SJCRH30 (cell line): Measurements from ENCODE around the gene CSMD2. TPM values are rescaled to one million over a fixed set of nuclear protein-coding genes. Genes with fewer than 3 reads are reported as not detected.

ENCODE experiments used
- DNase-seq, 2 experiments: peaks; one replicate each; pipeline ENCODE4 v3.0.0-alpha.2; 2015 to 2020
- H3K27ac ChIP-seq: fragments of 250-450 bp; sonication (Bioruptor Pico); 2 replicates; pipeline ENCODE4 v1.5.1; 2020; ENCODE audit warnings: mild to moderate bottlenecking, moderate library complexity
- H3K27me3 ChIP-seq: fragments of 250-450 bp; sonication (Bioruptor Pico); 2 replicates; pipeline ENCODE4 v1.5.1; 2020; ENCODE audit warnings: mild to moderate bottlenecking, moderate library complexity
- H3K36me3 ChIP-seq: fragments of 250-450 bp; sonication (Bioruptor Pico); 2 replicates; pipeline ENCODE4 v1.5.1; 2020; ENCODE audit warnings: mild to moderate bottlenecking, moderate library complexity
- H3K4me1 ChIP-seq: fragments of 250-450 bp; sonication (Bioruptor Pico); 2 replicates; pipeline ENCODE4 v1.5.1; 2020; ENCODE audit warnings: mild to moderate bottlenecking, moderate library complexity
- H3K4me3 ChIP-seq: fragments of 250-450 bp; sonication (Bioruptor Pico); 2 replicates; pipeline ENCODE4 v1.5.1; 2020; ENCODE audit warnings: mild to moderate bottlenecking, moderate library complexity
- H3K9me3 ChIP-seq: fragments of 250-450 bp; sonication (Bioruptor Pico); replicated peaks from 2 replicates; pipeline ENCODE4 v1.5.1; 2020; ENCODE audit warnings: mild to moderate bottlenecking, moderate library complexity
- total RNA-seq: library from RNA; depleted of rRNA; stranded (reverse); fragments of >200 nt; shearing (Covaris generic); gene quantifications from 2 replicates; pipeline ENCODE4 v1.2.3, GENCODE V29; 2014

Gene CSMD2
- total RNA-seq, 1 experiment from 2014 or later = 0.14 TPM

DNA sequence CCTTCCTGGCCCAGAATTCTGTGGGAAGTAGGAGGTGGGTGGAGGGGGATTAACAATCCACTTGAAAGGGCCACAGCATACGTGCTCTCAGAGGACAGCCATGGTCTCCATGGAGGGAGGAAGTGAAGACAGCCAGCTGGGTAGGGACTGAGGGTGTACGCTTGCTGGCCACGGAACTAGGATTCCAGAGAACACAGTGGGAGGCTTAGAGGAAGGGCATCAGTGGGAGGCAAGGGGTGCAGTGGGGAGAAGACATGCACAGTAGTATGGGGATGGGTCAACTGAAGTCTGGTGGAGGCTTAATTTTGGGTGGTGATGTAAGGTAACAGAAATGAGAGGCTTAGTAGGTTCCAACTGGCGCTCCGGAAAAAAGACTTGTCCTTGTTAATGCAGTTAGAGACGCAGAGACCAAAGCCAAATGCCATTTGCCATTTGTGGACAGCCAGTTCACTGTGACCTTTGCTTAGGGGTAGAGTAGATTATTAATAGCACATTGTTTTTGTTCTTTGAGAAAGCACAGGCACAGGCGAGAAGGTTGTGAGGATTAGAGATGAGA is 589.6 kb downstream of the CSMD2 start:
- DNase-seq = no peak
- Histone ChIP-seq H3K36me3 (no peaks in the 10 kb centered on the region), H3K4me1 (no peaks in the 10 kb centered on the region), H3K27me3 (peaks cover 17% of the 10 kb centered on the region), H3K9me3 (peaks cover 7% of the 10 kb centered on the region; the same call in 1 of the 2 replicates), H3K4me3 (no peak overlapping the region), H3K27ac (no peak overlapping the region)

GRCh38 chr1:33573661-33574060 is 591.4 kb downstream of the CSMD2 start:
- H3K9me3 ChIP-seq = peaks cover 7% of the 10 kb centered on the region; the same call in 1 of the 2 replicates
- H3K4me1 ChIP-seq = no peaks in the 10 kb centered on the region
- peaks cover 9% of the 10 kb centered on the region for H3K27me3 ChIP-seq
- no peak for DNase-seq
- H3K27ac ChIP-seq = no peak overlapping the region
- H3K4me3 ChIP-seq = no peak overlapping the region
- H3K36me3 ChIP-seq = no peaks in the 10 kb centered on the region

- Histone ChIP-seq H3K4me3 (no peak overlapping the region), H3K27me3 (peaks cover 3% of the 10 kb centered on the region), H3K9me3 (peaks cover 7% of the 10 kb centered on the region; the same call in 1 of the 2 replicates), H3K27ac (no peak overlapping the region), H3K36me3 (no peaks in the 10 kb centered on the region), H3K4me1 (no peaks in the 10 kb centered on the region)
- no peak for DNase-seq
These were observed 592.6 kb downstream of the CSMD2 start for GRCh38 chr1:33572387-33572786.

- no peaks in the 10 kb centered on the region for H3K36me3 ChIP-seq
- no peaks in the 10 kb centered on the region for H3K4me1 ChIP-seq
- DNase-seq = no peak
- no peak overlapping the region for H3K27ac ChIP-seq
- no peak overlapping the region for H3K4me3 ChIP-seq
- peaks cover 5% of the 10 kb centered on the region; the same call in 1 of the 2 replicates for H3K9me3 ChIP-seq
- H3K27me3 ChIP-seq = 0 out of 2 replicates have a peak, but pooled peaks cover 3% of the 10 kb centered on the region
These were observed 595.7 kb downstream of the CSMD2 start for GRCh38 chr1:33569331-33569730.

GRCh38 chr1:33563699-33564098 is 601.3 kb downstream of the CSMD2 start:
- DNase-seq = no peak
- H3K4me1 ChIP-seq = no peaks in the 10 kb centered on the region
- H3K4me3 ChIP-seq = no peak overlapping the region
- H3K9me3 ChIP-seq = no peaks in the 10 kb centered on the region
- H3K27me3 ChIP-seq = 0 out of 2 replicates have a peak, but pooled peaks cover 6% of the 10 kb centered on the region
- no peaks in the 10 kb centered on the region for H3K36me3 ChIP-seq
- H3K27ac ChIP-seq = no peak overlapping the region

- H3K27me3 ChIP-seq = 0 out of 2 replicates have a peak, but pooled peaks cover 8% of the 10 kb centered on the region
These were observed 602.5 kb downstream of the CSMD2 start for GRCh38 chr1:33562563-33562962.

GRCh38 chr1:33561576-33561975 is 603.5 kb downstream of the CSMD2 start:
- Histone ChIP-seq H3K36me3 (no peaks in the 10 kb centered on the region), H3K9me3 (no peaks in the 10 kb centered on the region), H3K27ac (no peak overlapping the region), H3K27me3 (0 out of 2 replicates have a peak, but pooled peaks cover 6% of the 10 kb centered on the region), H3K4me1 (no peaks in the 10 kb centered on the region), H3K4me3 (no peak overlapping the region)
- DNase-seq = no peak

More at GRCh38 chr1:33562563-33562962, 602.5 kb downstream of the CSMD2 start:
- Histone ChIP-seq H3K36me3 (no peaks in the 10 kb centered on the region), H3K27ac (no peak overlapping the region), H3K4me3 (no peak overlapping the region), H3K9me3 (no peaks in the 10 kb centered on the region), H3K4me1 (no peaks in the 10 kb centered on the region)
- DNase-seq = no peak

- no peak overlapping the region for H3K27ac ChIP-seq
- no peak for DNase-seq
- no peaks in the 10 kb centered on the region for H3K4me1 ChIP-seq
- H3K27me3 ChIP-seq = 0 out of 2 replicates have a peak, but pooled peaks cover 6% of the 10 kb centered on the region
- H3K36me3 ChIP-seq = no peaks in the 10 kb centered on the region
- H3K4me3 ChIP-seq = no peak overlapping the region
- H3K9me3 ChIP-seq = no peaks in the 10 kb centered on the region
These were observed 604.4 kb downstream of the CSMD2 start for GRCh38 chr1:33560680-33561079.

DNA sequence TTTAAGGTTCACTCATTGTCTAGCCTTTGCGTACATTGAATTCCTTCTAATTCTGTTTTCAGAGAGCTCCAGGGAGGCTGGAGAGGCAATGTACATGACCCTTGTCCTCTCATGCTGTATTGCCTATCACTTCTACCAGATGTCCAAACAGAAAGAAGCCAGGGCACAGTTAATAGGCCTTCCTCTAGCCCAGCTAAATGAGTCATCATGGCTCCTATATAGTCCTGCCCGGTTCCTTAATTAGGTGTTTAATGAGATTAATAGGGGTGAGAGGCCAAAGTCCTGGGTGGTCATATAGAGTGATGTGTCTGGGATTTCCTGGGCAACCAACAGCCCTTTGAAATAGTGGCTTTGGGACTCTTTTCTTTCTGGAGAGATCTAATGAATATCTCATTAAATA is 616.3 kb downstream of the CSMD2 start:
- Histone ChIP-seq H3K27ac (no peak overlapping the region), H3K36me3 (no peaks in the 10 kb centered on the region), H3K4me3 (no peak overlapping the region), H3K27me3 (peaks cover 17% of the 10 kb centered on the region), H3K9me3 (no peaks in the 10 kb centered on the region), H3K4me1 (no peaks in the 10 kb centered on the region)
- no peak for DNase-seq

- Histone ChIP-seq H3K36me3 (no peaks in the 10 kb centered on the region), H3K4me1 (no peaks in the 10 kb centered on the region), H3K4me3 (no peak overlapping the region), H3K27me3 (peaks cover 15% of the 10 kb centered on the region), H3K9me3 (no peaks in the 10 kb centered on the region), H3K27ac (no peak overlapping the region)
- no peak for DNase-seq
These were observed 616.7 kb downstream of the CSMD2 start for GRCh38 chr1:33548319-33548718.

- Histone ChIP-seq H3K27me3 (peaks cover 22% of the 10 kb centered on the region), H3K4me1 (no peaks in the 10 kb centered on the region), H3K36me3 (no peaks in the 10 kb centered on the region), H3K9me3 (no peaks in the 10 kb centered on the region), H3K4me3 (no peak overlapping the region), H3K27ac (no peak overlapping the region)
- DNase-seq = no peak
These were observed 617.5 kb downstream of the CSMD2 start for GRCh38 chr1:33547576-33547975.

DNA sequence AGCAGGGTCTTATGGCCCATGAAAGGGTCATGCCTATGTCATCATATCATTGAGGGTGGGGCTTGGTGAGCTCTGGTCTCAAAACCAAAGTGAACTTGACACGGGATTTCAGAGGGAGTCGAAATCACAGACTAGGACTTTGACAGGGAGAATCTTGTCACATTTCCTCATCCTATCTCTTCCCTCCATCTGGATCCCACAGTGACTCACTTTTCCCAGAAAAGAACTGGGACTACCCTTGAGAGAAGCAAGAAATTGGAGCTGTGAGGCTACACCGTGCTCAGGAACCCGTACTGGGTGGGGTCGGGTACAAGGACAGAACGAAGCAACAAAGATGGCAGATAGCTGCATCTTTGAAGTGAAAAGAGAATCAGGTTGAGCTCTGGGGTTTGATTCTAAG is 623.1 kb downstream of the CSMD2 start:
- Histone ChIP-seq H3K36me3 (no peaks in the 10 kb centered on the region), H3K4me1 (no peaks in the 10 kb centered on the region), H3K9me3 (no peaks in the 10 kb centered on the region), H3K4me3 (no peak overlapping the region), H3K27ac (no peak overlapping the region), H3K27me3 (peaks cover 26% of the 10 kb centered on the region)
- DNase-seq = no peak

DNA sequence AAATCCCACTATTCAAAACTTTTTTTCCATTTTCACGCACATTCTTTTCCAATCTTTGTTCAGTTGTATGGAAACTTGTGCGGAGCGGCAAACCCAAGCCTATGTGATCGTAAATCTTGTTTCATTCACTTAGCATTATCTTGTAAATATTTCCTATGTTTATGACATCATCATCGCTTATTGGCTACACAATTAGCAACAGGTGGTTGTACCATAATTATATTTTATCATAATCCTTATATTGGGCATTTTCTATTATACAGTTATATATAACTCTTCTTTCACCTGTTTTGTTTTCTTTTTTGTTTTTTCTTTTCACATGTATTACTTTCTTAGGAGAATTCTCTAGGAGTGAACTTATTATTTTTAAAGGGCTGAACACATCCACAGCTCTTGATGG is 627.1 kb downstream of the CSMD2 start:
- H3K27ac ChIP-seq = no peak overlapping the region
- H3K36me3 ChIP-seq = no peaks in the 10 kb centered on the region
- no peaks in the 10 kb centered on the region for H3K4me1 ChIP-seq
- DNase-seq = no peak
- H3K4me3 ChIP-seq = no peak overlapping the region
- peaks cover 12% of the 10 kb centered on the region for H3K27me3 ChIP-seq
- no peaks in the 10 kb centered on the region for H3K9me3 ChIP-seq

DNA sequence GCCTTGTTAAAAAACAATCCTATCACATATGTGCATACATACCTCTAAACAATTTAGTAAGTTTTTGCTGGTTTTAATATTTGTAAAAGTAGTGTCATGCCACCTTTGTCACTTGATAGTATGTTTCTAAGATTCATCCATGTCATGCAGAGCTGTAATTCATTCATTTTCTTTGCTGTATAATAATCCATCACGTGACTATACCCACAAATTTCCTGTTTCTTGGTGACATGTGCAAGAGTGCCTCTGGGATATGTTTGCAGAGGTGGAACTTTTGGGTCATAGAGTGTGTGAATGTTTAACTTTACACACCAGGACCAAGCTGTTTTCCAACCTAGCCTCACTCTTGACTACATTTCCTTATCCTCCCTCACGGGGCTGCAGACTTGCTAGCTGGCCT is 629.7 kb downstream of the CSMD2 start:
- DNase-seq = no peak
- H3K36me3 ChIP-seq = no peaks in the 10 kb centered on the region
- no peak overlapping the region for H3K4me3 ChIP-seq
- no peaks in the 10 kb centered on the region for H3K9me3 ChIP-seq
- peaks cover 9% of the 10 kb centered on the region; the same call in 1 of the 2 replicates for H3K27me3 ChIP-seq
- H3K27ac ChIP-seq = no peak overlapping the region
- H3K4me1 ChIP-seq = 0 out of 2 replicates have a peak, but pooled peaks cover 3% of the 10 kb centered on the region

DNA sequence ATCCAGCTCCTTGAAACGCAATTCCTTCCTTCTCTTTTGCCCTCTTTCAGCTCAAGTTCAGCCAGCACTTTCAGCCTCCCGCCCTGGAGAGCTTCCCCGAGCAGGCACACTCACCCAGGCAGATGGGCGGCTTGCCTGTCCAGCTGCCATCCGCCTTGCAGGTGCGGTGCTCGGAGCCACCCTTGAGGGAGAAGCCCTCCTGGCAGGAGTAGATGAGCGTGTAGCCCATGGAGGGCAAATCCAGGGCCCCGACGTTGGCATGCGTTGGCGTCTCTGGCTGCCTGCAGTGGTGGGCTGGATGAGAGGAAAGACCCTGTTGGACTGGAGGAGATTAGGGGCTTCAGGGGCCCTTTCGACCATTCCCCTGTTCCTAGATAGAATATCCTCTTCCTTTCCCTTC is 632.1 kb downstream of the CSMD2 start:
- H3K36me3 ChIP-seq = no peaks in the 10 kb centered on the region
- no peaks in the 10 kb centered on the region for H3K9me3 ChIP-seq
- no peak overlapping the region for H3K4me3 ChIP-seq
- H3K27me3 ChIP-seq = peaks cover 10% of the 10 kb centered on the region; the same call in 1 of the 2 replicates
- H3K27ac ChIP-seq = no peak overlapping the region
- DNase-seq = no peak
- 0 out of 2 replicates have a peak, but pooled peaks cover 3% of the 10 kb centered on the region for H3K4me1 ChIP-seq

- H3K27me3 ChIP-seq = peaks cover 10% of the 10 kb centered on the region; the same call in 1 of the 2 replicates
- no peak overlapping the region for H3K4me3 ChIP-seq
- H3K4me1 ChIP-seq = 0 out of 2 replicates have a peak, but pooled peaks cover 3% of the 10 kb centered on the region
- no peaks in the 10 kb centered on the region for H3K9me3 ChIP-seq
- no peak for DNase-seq
- no peaks in the 10 kb centered on the region for H3K36me3 ChIP-seq
- H3K27ac ChIP-seq = no peak overlapping the region
These were observed 632.8 kb downstream of the CSMD2 start for GRCh38 chr1:33532250-33532649.
